IPS-18a (cell line): ENCODE results near the gene DISC1.

Source experiments
- H3K27ac ChIP-seq: one replicate; pipeline ENCODE4 v1.5.1; 2013; ENCODE audit warnings: low read length
- H3K27me3 ChIP-seq: one replicate; pipeline ENCODE4 v1.6.1; 2013; ENCODE audit warnings: mild to moderate bottlenecking, low read length; ENCODE audit not compliant: control insufficient read depth, insufficient read depth
- H3K36me3 ChIP-seq: one replicate; pipeline ENCODE4 v1.6.1; 2013; ENCODE audit warnings: low read depth, low read length; ENCODE audit not compliant: control insufficient read depth
- H3K4me1 ChIP-seq: one replicate; pipeline ENCODE4 v1.6.1; 2013; ENCODE audit warnings: low read depth, low read length; ENCODE audit not compliant: control insufficient read depth
- H3K4me3 ChIP-seq: one replicate; pipeline ENCODE4 v1.5.1; 2013; ENCODE audit warnings: low read length
- H3K9ac ChIP-seq: one replicate; pipeline ENCODE4 v1.6.1; 2013; ENCODE audit warnings: mild to moderate bottlenecking, low read length, moderate library complexity
- H3K9me3 ChIP-seq: one replicate; pipeline ENCODE4 v1.6.1; 2013; ENCODE audit warnings: low read depth, low read length; ENCODE audit not compliant: control insufficient read depth

Gene DISC1

GRCh38 chr1:231679109-231679508 is 52.5 kb downstream of the DISC1 start:
- Histone ChIP-seq H3K4me3 (no peak overlapping the region), H3K27ac (no peak overlapping the region), H3K36me3 (no peaks in the 10 kb centered on the region), H3K27me3 (no peaks in the 10 kb centered on the region), H3K9ac (no peak overlapping the region), H3K4me1 (no peaks in the 10 kb centered on the region), H3K9me3 (no peaks in the 10 kb centered on the region)

GRCh38 chr1:231681006-231681405 is 54.4 kb downstream of the DISC1 start:
- Histone ChIP-seq H3K27me3 (no peaks in the 10 kb centered on the region), H3K4me3 (no peak overlapping the region), H3K36me3 (no peaks in the 10 kb centered on the region), H3K4me1 (no peaks in the 10 kb centered on the region), H3K27ac (no peak overlapping the region), H3K9me3 (no peaks in the 10 kb centered on the region), H3K9ac (no peak overlapping the region)

GRCh38 chr1:231682779-231683178 is 56.2 kb downstream of the DISC1 start:
- H3K27me3 ChIP-seq, result no peaks in the 10 kb centered on the region
- H3K4me3 ChIP-seq, result no peak overlapping the region
- H3K36me3 ChIP-seq, result no peaks in the 10 kb centered on the region
- H3K9me3 ChIP-seq, result no peaks in the 10 kb centered on the region
- no peaks in the 10 kb centered on the region for H3K4me1 ChIP-seq
- H3K27ac ChIP-seq, result no peak overlapping the region
- H3K9ac ChIP-seq, result no peak overlapping the region

GRCh38 chr1:231683439-231684165 is 57.0 kb downstream of the DISC1 start:
- Histone ChIP-seq H3K36me3 (no peaks in the 10 kb centered on the region), H3K4me1 (no peaks in the 10 kb centered on the region), H3K9ac (no peak overlapping the region), H3K9me3 (no peaks in the 10 kb centered on the region), H3K4me3 (no peak overlapping the region), H3K27ac (no peak overlapping the region), H3K27me3 (no peaks in the 10 kb centered on the region)

GRCh38 chr1:231684356-231685244 is 58.0 kb downstream of the DISC1 start:
- Histone ChIP-seq H3K4me3 (no peak overlapping the region), H3K9ac (no peak overlapping the region), H3K27me3 (no peaks in the 10 kb centered on the region), H3K4me1 (no peaks in the 10 kb centered on the region), H3K9me3 (no peaks in the 10 kb centered on the region), H3K27ac (no peak overlapping the region), H3K36me3 (no peaks in the 10 kb centered on the region)

GRCh38 chr1:231686384-231686783 is 59.8 kb downstream of the DISC1 start:
- Histone ChIP-seq H3K9me3 (no peaks in the 10 kb centered on the region), H3K27ac (no peak overlapping the region), H3K27me3 (no peaks in the 10 kb centered on the region), H3K4me3 (no peak overlapping the region), H3K4me1 (peaks cover 8% of the 10 kb centered on the region), H3K36me3 (no peaks in the 10 kb centered on the region), H3K9ac (no peak overlapping the region)

GRCh38 chr1:231688989-231689388 is 62.4 kb downstream of the DISC1 start:
- H3K4me3 ChIP-seq, result no peak overlapping the region
- no peak overlapping the region for H3K9ac ChIP-seq
- no peak overlapping the region for H3K27ac ChIP-seq
- no peaks in the 10 kb centered on the region for H3K36me3 ChIP-seq
- no peaks in the 10 kb centered on the region for H3K9me3 ChIP-seq
- no peaks in the 10 kb centered on the region for H3K27me3 ChIP-seq
- peaks cover 10% of the 10 kb centered on the region for H3K4me1 ChIP-seq

- no peak overlapping the region for H3K9ac ChIP-seq
- no peaks in the 10 kb centered on the region for H3K9me3 ChIP-seq
- H3K27ac ChIP-seq, result no peak overlapping the region
- H3K27me3 ChIP-seq, result no peaks in the 10 kb centered on the region
- peaks cover 10% of the 10 kb centered on the region for H3K4me1 ChIP-seq
- H3K4me3 ChIP-seq, result no peak overlapping the region
- no peaks in the 10 kb centered on the region for H3K36me3 ChIP-seq
Measured at GRCh38 chr1:231690059-231690458, 63.5 kb downstream of the DISC1 start.

- Histone ChIP-seq H3K9ac (no peak overlapping the region), H3K27ac (no peak overlapping the region)
Measured at GRCh38 chr1:231691618-231692259, 65.1 kb downstream of the DISC1 start.

GRCh38 chr1:231693361-231694074 is 66.9 kb downstream of the DISC1 start:
- no peak overlapping the region for H3K9ac ChIP-seq

More at GRCh38 chr1:231691618-231692259, 65.1 kb downstream of the DISC1 start:
- Histone ChIP-seq H3K9me3 (no peaks in the 10 kb centered on the region), H3K27me3 (no peaks in the 10 kb centered on the region), H3K4me1 (peaks cover 10% of the 10 kb centered on the region), H3K4me3 (no peak overlapping the region), H3K36me3 (no peaks in the 10 kb centered on the region)

GRCh38 chr1:231694075-231694431 is 67.5 kb downstream of the DISC1 start:
- Histone ChIP-seq H3K4me1 (peaks cover 10% of the 10 kb centered on the region), H3K27me3 (no peaks in the 10 kb centered on the region), H3K9me3 (no peaks in the 10 kb centered on the region), H3K27ac (no peak overlapping the region), H3K9ac (no peak overlapping the region), H3K36me3 (no peaks in the 10 kb centered on the region), H3K4me3 (no peak overlapping the region)

More at GRCh38 chr1:231693361-231694074, 66.9 kb downstream of the DISC1 start:
- Histone ChIP-seq H3K27me3 (no peaks in the 10 kb centered on the region), H3K27ac (no peak overlapping the region), H3K4me1 (peaks cover 10% of the 10 kb centered on the region), H3K36me3 (no peaks in the 10 kb centered on the region), H3K4me3 (no peak overlapping the region), H3K9me3 (no peaks in the 10 kb centered on the region)
